RCC 7860 (cell line): ENCODE results near the gene DPF3.

ENCODE experiments used
- DNase-seq: peaks from one replicate; pipeline ENCODE4 v3.0.0-alpha.2; 2015; ENCODE audit warnings: low spot score
- FAIRE-seq: peaks from 2 replicates; lab custom pipeline; 2012; peaks lifted over from hg19 to GRCh38; lab: Jason Lieb, UNC

Gene DPF3

DNA sequence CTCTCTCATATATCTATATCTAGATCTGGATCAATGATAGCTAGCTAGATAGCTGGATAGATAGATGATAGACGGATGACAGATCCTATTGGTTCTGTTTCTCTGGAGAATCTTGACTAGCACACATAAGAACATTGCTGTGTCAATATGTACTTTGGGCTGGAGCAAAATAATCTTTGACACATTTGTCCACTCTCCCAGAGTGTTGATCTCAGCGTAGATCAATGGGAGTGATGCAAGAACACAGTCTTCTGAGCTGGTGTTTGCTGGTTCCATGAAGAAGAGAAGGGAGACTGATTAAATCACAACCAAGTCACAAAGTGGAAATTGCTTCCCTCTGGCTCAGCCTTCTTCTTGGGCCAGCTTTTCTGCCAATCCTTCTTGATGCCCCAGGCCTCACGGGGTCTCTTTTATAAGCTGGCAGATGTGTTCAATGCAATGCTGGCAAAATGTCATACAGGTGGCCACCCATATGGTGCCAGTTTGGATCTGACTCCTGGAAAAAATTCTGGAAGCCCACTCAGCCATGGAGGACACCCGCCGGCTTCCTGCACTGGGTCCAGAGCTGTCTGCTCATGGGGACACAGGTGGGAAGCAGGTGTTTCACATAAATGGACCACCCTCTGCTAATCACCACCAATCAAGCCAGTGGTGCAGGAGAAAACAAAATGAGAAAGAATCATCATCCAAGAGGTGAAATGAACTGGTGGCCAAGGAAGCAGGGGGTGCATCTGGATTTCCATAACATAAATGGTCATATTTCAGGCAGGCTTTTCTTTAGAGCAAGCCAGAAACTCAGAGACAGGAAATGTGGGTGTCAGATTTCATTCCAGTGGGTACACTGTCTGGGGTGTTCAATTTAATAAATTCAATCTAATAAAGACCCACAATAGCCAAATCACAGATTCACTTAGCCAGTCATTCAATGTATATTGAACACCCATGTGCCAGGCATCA is 310.3 kb downstream of the DPF3 start:
- FAIRE-seq (no peak), DNase-seq (no peak)

DNA sequence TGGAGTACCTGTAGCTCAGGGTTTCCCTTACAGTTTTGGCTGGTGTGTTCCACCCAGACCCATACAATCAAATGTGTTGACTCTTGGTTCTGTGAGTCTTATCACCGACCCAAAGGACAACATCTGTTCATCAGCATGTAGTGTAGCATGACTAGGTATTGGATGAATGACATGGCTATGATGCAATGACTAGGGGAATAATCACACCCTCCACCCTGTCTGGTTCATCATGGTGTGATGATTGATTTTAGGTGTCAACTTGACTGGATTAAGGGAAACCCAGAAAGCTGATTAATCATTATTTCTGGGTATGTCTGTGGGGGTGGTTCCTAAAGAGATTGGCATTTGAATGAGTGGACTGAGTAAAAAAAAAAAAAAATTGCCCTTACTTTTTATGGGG is 311.3 kb downstream of the DPF3 start:
- DNase-seq: no peak
- FAIRE-seq: no peak

DNA sequence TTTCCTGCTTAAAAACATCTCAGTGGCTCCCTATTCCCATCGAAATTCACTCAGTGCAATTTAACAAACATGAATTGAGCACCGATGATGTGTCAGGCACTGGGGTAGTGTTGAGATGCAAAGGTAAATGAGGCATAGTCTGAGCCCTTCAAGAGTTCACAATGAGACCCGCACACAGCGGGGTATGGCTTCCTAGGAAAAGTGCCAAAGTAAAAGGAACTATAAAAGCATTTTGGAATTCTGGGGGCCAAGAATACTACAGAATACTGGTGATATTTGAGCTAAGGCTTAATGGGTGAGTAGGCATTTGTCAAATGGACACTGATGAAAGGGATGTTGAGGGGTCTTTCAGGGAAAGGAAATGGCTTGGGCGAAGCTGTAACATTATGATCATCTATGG is 315.4 kb downstream of the DPF3 start:
- DNase-seq (no peak), FAIRE-seq (no peak)

- FAIRE-seq (no peak), DNase-seq (no peak)
Observed at GRCh38 chr14:72577521-72577920, 316.4 kb downstream of the DPF3 start.

GRCh38 chr14:72576258-72576657 is 317.6 kb downstream of the DPF3 start:
- no peak for DNase-seq
- no peak for FAIRE-seq

DNA sequence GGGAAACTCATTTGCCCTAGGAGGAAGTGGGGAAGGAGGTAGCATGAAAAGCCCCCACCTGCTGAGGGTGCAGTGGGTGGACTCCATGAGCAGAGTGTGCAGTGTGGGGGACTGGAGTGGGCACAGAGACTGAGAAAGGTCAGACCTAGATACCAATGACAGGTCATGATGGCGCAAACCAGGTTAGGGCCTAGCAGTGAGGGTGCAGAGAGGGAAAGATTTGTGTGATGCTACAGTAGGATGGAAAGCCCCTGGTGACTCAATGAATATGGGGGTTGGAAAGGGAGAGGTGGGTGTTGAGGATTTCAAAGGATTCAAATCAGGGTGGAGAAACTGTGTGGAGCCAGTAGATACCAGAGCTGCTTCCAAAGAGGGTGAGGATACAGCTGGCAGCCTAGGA is 319.2 kb downstream of the DPF3 start:
- FAIRE-seq: no peak
- no peak for DNase-seq

GRCh38 chr14:72573725-72574417 is 320.0 kb downstream of the DPF3 start:
- no peak for FAIRE-seq

More at GRCh38 chr14:72573725-72574417, 320.0 kb downstream of the DPF3 start:
- no peak for DNase-seq
